Measurements from ENCODE around the gene NCOA1.
"Not testable (repeated sequence)": the region's sequence is repeated elsewhere in the genome, so short reads cannot be mapped to it uniquely, and the experiment has no call there.

Gene NCOA1

DNA sequence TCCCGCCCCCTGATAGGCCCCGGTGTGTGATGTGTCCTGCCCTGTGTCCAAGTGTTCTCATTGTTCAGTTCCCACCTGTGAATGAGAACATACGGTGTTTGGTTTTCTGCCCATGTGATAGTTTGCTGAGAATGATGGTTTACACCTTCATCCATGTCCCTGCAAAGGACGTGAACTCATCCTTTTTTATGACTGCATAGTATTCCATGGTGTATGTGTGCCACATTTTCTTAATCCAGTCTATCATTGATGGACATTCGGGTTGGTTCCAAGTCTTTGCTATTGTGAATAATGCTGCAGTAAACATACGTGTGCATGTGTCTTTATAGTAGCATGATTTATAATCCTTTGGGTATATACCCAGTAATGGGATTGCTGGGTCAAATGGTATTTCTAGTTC, 40.6 kb downstream of the NCOA1 start:
- not testable (repeated sequence) for H3K9me3 ChIP-seq (ENCODE audit: control insufficient read depth, low read length); H3K4me1 ChIP-seq (ENCODE audit: control insufficient read depth, insufficient read depth, low read length); H3K36me3 ChIP-seq (ENCODE audit: control insufficient read depth, insufficient read depth, low read length); H3K4me3 ChIP-seq (ENCODE audit: insufficient read depth, low read depth, low read length); H3K27ac ChIP-seq (ENCODE audit: insufficient read depth, low read depth, low read length, poor library complexity, severe bottlenecking); H3K27me3 ChIP-seq (ENCODE audit: control insufficient read depth, insufficient read depth, low read length, poor library complexity, severe bottlenecking)
- WGBS, 2 experiments: 93 to 97% methylated on average over 5 to 6 of the region's 6 CpGs

DNA sequence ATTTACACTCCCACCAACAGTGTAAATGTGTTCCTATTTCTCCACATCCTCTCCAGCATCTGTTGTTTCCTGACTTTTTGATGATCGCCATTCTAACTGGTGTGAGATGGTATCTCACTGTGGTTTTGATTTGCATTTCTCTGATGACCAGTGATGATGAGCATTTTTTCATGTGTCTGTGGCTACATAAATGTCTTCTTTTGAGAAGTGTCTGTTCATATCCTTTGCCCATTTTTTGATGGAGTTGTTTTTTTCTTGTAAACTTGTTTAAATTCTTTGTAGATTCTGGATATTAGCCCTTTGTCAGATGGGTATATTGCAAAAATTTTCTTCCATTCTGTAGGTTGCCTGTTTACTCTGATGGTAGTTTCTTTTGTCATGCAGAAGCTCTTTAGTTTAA, 41.0 kb downstream of the NCOA1 start:
- H3K27me3 ChIP-seq (ENCODE audit: control insufficient read depth, insufficient read depth, low read length, poor library complexity, severe bottlenecking); H3K27ac ChIP-seq (ENCODE audit: insufficient read depth, low read depth, low read length, poor library complexity, severe bottlenecking); H3K4me1 ChIP-seq (ENCODE audit: control insufficient read depth, insufficient read depth, low read length); H3K9me3 ChIP-seq (ENCODE audit: control insufficient read depth, low read length); H3K36me3 ChIP-seq (ENCODE audit: control insufficient read depth, insufficient read depth, low read length); H3K4me3 ChIP-seq (ENCODE audit: insufficient read depth, low read depth, low read length): not testable (repeated sequence)
- 100% methylated on average over 1 of the region's 1 CpG for WGBS, 2 experiments

DNA sequence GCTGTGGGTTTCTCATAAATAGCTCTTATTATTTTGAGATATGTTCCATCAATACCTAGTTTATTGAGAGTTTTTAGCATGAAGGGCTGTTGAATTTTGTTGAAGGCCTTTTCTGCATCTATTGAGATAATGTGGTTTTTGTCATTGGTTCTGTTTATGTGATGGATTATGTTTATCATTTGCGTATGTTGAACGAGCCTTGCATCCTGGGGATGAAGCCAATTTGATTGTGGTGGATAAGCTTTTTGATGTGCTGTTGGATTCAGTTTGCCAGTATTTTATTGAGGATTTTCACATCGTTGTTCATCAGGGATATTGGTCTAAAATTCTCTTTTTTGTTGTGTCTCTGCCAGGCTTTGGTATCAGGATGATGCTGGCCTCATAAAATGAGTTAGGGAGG, 42.5 kb downstream of the NCOA1 start:
- not testable (repeated sequence) for H3K27ac ChIP-seq (ENCODE audit: insufficient read depth, low read depth, low read length, poor library complexity, severe bottlenecking); H3K4me3 ChIP-seq (ENCODE audit: insufficient read depth, low read depth, low read length); H3K4me1 ChIP-seq (ENCODE audit: control insufficient read depth, insufficient read depth, low read length); H3K9me3 ChIP-seq (ENCODE audit: control insufficient read depth, low read length); H3K27me3 ChIP-seq (ENCODE audit: control insufficient read depth, insufficient read depth, low read length, poor library complexity, severe bottlenecking); H3K36me3 ChIP-seq (ENCODE audit: control insufficient read depth, insufficient read depth, low read length)
- 86 to 95% methylated on average over 3 of the region's 3 CpGs for WGBS, 2 experiments

DNA sequence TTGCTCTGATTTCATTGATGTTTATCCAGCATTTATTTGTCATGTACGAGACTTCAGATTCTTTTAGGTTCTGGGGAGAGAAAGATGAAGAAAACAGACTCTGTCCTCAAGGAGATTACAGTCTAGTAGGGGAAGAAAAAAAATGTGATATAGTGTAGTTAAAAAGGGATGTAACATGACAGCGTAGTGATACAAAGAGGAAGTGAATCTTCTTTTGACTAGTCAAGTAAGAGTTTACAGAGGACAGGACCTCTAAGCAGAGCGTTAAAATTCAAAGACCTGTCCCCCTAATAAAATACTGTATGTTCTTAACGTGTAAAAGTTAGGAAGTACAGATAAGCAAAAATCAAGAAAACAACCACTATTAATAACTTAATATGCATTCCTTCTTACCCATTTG, 47.7 kb downstream of the NCOA1 start:
- H3K27me3 ChIP-seq (ENCODE audit: control insufficient read depth, insufficient read depth, low read length, poor library complexity, severe bottlenecking): no peaks in the 10 kb centered on the region
- H3K9me3 ChIP-seq (ENCODE audit: control insufficient read depth, low read length): peaks cover 3% of the 10 kb centered on the region
- H3K27ac ChIP-seq (ENCODE audit: insufficient read depth, low read depth, low read length, poor library complexity, severe bottlenecking): no peak overlapping the region
- no peaks in the 10 kb centered on the region for H3K4me1 ChIP-seq (ENCODE audit: control insufficient read depth, insufficient read depth, low read length)
- H3K36me3 ChIP-seq (ENCODE audit: control insufficient read depth, insufficient read depth, low read length): no peaks in the 10 kb centered on the region
- no peak overlapping the region for H3K4me3 ChIP-seq (ENCODE audit: insufficient read depth, low read depth, low read length)
- WGBS, 2 experiments: 97 to 99% methylated on average over 3 to 4 of the region's 4 CpGs

DNA sequence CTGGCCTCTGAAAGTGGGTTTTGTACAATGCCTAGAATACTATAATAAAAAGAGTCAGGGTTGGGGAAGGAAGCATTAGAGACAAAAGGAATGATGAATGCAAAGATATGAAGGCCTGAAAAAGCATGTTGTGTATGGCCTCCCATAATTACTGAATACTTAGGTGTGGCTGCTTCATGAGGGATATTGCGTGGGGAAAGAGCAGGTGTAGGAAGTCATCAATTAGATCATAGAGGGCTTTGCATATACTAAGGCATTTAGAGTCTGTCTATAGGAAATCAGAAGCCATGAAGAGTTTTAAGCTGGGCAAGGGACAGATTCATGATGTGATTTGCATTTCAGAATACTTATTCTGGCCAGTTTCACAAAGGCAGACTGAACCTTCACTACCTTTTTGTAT, 48.2 kb downstream of the NCOA1 start:
- no peaks in the 10 kb centered on the region for H3K4me1 ChIP-seq (ENCODE audit: control insufficient read depth, insufficient read depth, low read length)
- peaks cover 3% of the 10 kb centered on the region for H3K9me3 ChIP-seq (ENCODE audit: control insufficient read depth, low read length)
- WGBS, 2 experiments: 95 to 96% methylated on average over 1 of the region's 1 CpG
- H3K27ac ChIP-seq (ENCODE audit: insufficient read depth, low read depth, low read length, poor library complexity, severe bottlenecking): no peak overlapping the region
- H3K36me3 ChIP-seq (ENCODE audit: control insufficient read depth, insufficient read depth, low read length): no peaks in the 10 kb centered on the region
- H3K27me3 ChIP-seq (ENCODE audit: control insufficient read depth, insufficient read depth, low read length, poor library complexity, severe bottlenecking): no peaks in the 10 kb centered on the region
- H3K4me3 ChIP-seq (ENCODE audit: insufficient read depth, low read depth, low read length): no peak overlapping the region

DNA sequence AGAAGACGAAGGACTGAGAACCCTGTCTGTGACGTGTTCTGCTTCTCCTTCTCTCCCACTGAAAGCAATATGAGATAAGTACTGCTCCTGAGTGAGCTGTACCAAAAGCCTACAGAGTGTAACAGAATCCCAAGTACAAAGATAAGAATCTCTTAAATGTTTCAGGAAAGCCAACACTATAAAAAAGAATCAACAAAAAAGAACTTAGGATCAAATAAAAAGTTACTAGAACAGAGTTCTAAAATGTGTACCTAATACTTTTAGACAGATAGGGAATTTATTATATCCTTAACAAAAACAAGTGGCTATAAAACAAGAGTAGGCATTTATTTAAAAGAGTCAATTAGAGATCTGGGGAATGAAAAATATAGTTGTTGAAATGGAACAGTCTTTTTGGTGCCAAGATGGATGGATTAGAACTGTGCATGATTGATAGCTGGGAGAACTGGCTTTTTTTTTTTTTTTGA, 49.0 kb downstream of the NCOA1 start:
- WGBS, 2 experiments: 93 to 97% methylated on average over 2 of the region's 2 CpGs
- Histone ChIP-seq H3K36me3 (ENCODE audit: control insufficient read depth, insufficient read depth, low read length) (no peaks in the 10 kb centered on the region), H3K4me1 (ENCODE audit: control insufficient read depth, insufficient read depth, low read length) (no peaks in the 10 kb centered on the region), H3K27ac (ENCODE audit: insufficient read depth, low read depth, low read length, poor library complexity, severe bottlenecking) (no peak overlapping the region), H3K27me3 (ENCODE audit: control insufficient read depth, insufficient read depth, low read length, poor library complexity, severe bottlenecking) (no peaks in the 10 kb centered on the region), H3K9me3 (ENCODE audit: control insufficient read depth, low read length) (peaks cover 3% of the 10 kb centered on the region), H3K4me3 (ENCODE audit: insufficient read depth, low read depth, low read length) (no peak overlapping the region)

DNA sequence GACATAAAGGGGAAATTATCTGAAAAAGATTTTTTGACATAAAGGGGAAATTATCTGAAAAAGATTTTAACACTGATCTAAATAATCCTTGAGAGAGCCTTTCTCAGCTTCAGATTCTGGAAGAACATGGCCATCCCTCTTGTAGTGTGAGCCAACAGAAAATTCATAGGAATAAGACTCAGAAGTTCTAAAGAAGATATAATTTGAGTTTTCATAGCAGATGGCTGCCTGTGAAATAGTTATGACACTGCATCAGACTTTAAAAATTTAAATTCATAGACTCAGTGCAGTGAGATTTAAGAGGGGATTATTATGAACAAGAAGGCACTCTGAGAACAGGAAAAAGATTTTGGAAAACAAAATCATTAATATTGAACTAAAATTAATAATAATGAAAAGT, 50.6 kb downstream of the NCOA1 start:
- Histone ChIP-seq H3K27ac (ENCODE audit: insufficient read depth, low read depth, low read length, poor library complexity, severe bottlenecking) (no peak overlapping the region), H3K36me3 (ENCODE audit: control insufficient read depth, insufficient read depth, low read length) (no peaks in the 10 kb centered on the region), H3K4me3 (ENCODE audit: insufficient read depth, low read depth, low read length) (no peak overlapping the region), H3K9me3 (ENCODE audit: control insufficient read depth, low read length) (peaks cover 3% of the 10 kb centered on the region), H3K27me3 (ENCODE audit: control insufficient read depth, insufficient read depth, low read length, poor library complexity, severe bottlenecking) (no peaks in the 10 kb centered on the region), H3K4me1 (ENCODE audit: control insufficient read depth, insufficient read depth, low read length) (no peaks in the 10 kb centered on the region)

DNA sequence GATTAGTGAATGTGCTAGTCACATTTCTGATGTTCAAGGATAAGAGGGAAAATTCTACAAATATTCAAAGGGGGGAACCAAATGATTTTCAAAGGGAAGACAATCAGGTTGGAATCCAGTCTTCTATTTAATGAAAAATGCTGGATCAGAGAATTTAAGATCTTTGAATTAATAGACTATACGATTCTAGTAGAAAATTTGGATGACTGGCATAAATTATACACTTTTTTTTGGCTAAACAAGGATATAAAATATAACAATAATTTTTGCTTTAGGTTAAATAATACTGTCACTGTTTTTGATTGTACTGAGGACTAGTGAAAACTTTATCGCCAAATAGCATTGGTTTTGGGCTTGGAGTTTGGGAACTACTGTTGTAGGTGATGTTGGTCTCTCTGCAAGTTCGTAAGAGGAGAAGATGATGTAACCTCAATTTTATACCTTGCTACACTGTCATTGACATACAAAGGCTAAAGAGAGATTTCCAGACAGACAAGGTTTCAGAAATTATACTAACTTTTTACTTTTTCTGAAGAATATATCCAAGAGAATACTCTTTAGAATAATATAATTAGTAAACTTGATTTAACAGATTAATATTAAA, 51.3 kb downstream of the NCOA1 start:
- H3K4me3 ChIP-seq (ENCODE audit: insufficient read depth, low read depth, low read length): no peak overlapping the region
- H3K27ac ChIP-seq (ENCODE audit: insufficient read depth, low read depth, low read length, poor library complexity, severe bottlenecking): no peak overlapping the region
- peaks cover 3% of the 10 kb centered on the region for H3K9me3 ChIP-seq (ENCODE audit: control insufficient read depth, low read length)
- 90 to 96% methylated on average over 2 to 3 of the region's 3 CpGs for WGBS, 2 experiments
- no peaks in the 10 kb centered on the region for H3K27me3 ChIP-seq (ENCODE audit: control insufficient read depth, insufficient read depth, low read length, poor library complexity, severe bottlenecking)
- no peaks in the 10 kb centered on the region for H3K4me1 ChIP-seq (ENCODE audit: control insufficient read depth, insufficient read depth, low read length)
- no peaks in the 10 kb centered on the region for H3K36me3 ChIP-seq (ENCODE audit: control insufficient read depth, insufficient read depth, low read length)

DNA sequence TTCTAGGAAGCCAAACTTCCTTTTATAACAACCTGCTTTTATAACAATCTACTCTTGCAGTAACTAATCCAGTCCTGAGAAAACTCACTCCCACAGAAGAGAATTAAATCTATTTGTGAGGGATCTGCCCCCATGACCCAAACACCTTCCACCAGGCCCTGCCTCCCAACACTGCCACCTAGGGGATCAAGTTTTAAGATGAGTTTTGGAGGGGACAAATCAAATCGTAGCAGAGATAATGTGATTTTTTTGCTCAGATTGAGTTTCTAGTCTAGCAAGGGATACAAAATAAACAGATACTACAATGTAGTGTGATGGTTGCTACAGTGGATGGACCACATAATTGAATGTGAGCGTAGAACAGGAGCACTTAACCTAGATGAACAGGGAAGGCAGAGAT, 52.2 kb downstream of the NCOA1 start:
- Histone ChIP-seq H3K4me3 (ENCODE audit: insufficient read depth, low read depth, low read length) (no peak overlapping the region), H3K36me3 (ENCODE audit: control insufficient read depth, insufficient read depth, low read length) (no peaks in the 10 kb centered on the region), H3K9me3 (ENCODE audit: control insufficient read depth, low read length) (peaks cover 3% of the 10 kb centered on the region), H3K27me3 (ENCODE audit: control insufficient read depth, insufficient read depth, low read length, poor library complexity, severe bottlenecking) (no peaks in the 10 kb centered on the region), H3K4me1 (ENCODE audit: control insufficient read depth, insufficient read depth, low read length) (no peaks in the 10 kb centered on the region), H3K27ac (ENCODE audit: insufficient read depth, low read depth, low read length, poor library complexity, severe bottlenecking) (no peak overlapping the region)
- WGBS, 2 experiments: 66 to 73% methylated on average over 2 of the region's 2 CpGs

DNA sequence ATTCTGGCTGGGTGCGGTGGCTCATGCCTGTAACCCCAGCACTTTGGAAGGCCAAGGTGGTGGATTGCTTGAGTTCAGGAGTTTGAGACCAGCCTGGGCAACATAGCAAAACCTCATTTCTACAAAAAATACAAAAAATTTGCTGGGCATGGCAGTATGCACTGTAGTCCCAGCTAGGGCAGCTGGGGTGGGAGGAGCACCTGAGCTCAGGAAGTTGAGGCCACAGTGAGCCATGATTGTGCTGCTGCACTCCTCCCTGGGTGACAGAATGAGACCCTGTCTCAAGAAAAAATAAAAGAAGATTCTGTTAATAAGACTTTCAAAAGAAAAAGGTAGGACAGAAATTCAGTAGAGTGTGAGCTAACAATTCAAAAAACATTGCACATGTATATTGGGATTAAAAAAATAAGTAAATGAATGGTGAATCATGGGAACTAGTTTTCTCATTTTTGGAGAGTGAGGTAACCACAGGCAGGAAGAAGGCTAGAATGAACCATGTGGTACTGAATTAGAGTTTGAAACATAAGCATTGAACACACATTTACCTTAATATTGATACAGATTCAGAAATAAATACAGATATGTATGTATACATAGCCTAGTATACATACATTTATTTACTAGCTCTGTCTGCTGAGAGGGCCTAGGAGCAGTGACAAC, 53.5 kb downstream of the NCOA1 start:
- Histone ChIP-seq H3K9me3 (ENCODE audit: control insufficient read depth, low read length) (peaks cover 3% of the 10 kb centered on the region), H3K4me1 (ENCODE audit: control insufficient read depth, insufficient read depth, low read length) (no peaks in the 10 kb centered on the region), H3K36me3 (ENCODE audit: control insufficient read depth, insufficient read depth, low read length) (no peaks in the 10 kb centered on the region), H3K27me3 (ENCODE audit: control insufficient read depth, insufficient read depth, low read length, poor library complexity, severe bottlenecking) (no peaks in the 10 kb centered on the region), H3K4me3 (ENCODE audit: insufficient read depth, low read depth, low read length) (no peak overlapping the region), H3K27ac (ENCODE audit: insufficient read depth, low read depth, low read length, poor library complexity, severe bottlenecking) (no peak overlapping the region)
- WGBS, 2 experiments: 91 to 100% methylated on average over 1 of the region's 1 CpG

All from ectodermal cell (in vitro differentiated cells).